Measurements from ENCODE around the gene MEGF11. TPM values are rescaled to one million over a fixed set of nuclear protein-coding genes. Genes with fewer than 3 reads are reported as not detected.

The MEGF11 gene
- 1 to 10 TPM; 6.2 to 7.8 TPM for total RNA-seq
- polyA plus RNA-seq (ENCODE audit: insufficient read length in 2 of 2), result 10 to 100 TPM; 20.3 TPM
- long read RNA-seq, donor 1, full-length matches to known transcripts, result 1 of 1 reads
- long read RNA-seq, donor 1, partial matches to known transcripts, result 0 of 1 reads
- long read RNA-seq, donor 1, other reads (novel, unspliced or antisense), result 0 of 1 reads
- long read RNA-seq, donor 2, result 0 reads
- long read RNA-seq, donor 3, result 0 reads
- long read RNA-seq, donor 4, result 0 reads

DNA sequence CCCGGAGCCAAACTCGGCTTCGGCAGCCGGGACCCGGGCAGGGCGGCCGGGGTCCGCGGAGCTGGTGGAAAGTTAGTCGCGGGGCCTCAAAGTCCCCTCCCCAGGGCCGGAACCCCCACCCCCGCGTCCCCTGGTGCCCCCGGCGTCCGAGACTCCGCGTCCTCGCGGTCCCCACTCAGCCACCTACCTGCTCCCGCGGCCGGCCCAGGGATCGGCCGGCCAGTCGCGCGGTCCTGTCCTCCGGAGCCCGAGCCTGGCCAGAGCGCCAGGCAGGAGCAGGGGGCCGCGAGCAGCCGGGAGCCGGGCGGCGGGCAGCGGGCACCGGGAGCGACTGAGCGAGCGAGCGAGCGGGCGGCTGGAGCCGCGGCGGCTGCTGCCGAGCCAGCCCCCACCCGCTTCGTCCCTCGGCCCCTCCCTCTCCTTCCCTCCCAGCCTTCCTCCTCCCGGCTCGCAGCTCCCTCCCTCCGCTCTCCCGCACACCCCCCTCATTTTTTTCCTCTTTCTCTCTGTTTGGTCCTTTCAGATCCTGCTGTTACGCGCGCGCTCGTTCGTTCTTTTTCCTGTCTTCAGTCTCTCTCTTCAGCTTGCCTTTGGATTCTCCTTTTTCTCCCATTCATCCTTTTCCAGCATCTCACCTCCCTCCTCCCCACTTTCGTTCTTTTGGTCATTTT, at the start of gene MEGF11:
MEGF11 (minus strand) TSS at position 333 of the 671 bp plus-strand sequence. CDS start 125,347 bp downstream, outside the sequence.
- Histone ChIP-seq H3K27ac (ENCODE audit: low read depth, low read length) (no peak within 1 kb of the TSS), H3K9me3 (ENCODE audit: control insufficient read depth, insufficient read depth, low read length) (no peaks in the 10 kb centered on the region), H3K27me3 (ENCODE audit: control insufficient read depth, insufficient read depth, low read length) (peaks cover 55% of the 10 kb centered on the region), H3K4me1 (ENCODE audit: control insufficient read depth, insufficient read depth, low read length) (peaks cover 35% of the 10 kb centered on the region), H3K4me3 (ENCODE audit: low read depth, low read length) (peak within 1 kb of the TSS; percentile 52), H3K36me3 (ENCODE audit: control insufficient read depth, insufficient read depth, low read length) (no peaks in the 10 kb centered on the region)
- whole genome bisulfite sequencing (ENCODE audit: insufficient coverage), result under 1% methylated on average over 64 of the region's 64 CpGs
- DNase-seq (ENCODE audit: low read depth in 4 of 6, low spot score in 6 of 6), result peak in 3 of 6 donors; percentile 31 to 86 (median 84)

DNA sequence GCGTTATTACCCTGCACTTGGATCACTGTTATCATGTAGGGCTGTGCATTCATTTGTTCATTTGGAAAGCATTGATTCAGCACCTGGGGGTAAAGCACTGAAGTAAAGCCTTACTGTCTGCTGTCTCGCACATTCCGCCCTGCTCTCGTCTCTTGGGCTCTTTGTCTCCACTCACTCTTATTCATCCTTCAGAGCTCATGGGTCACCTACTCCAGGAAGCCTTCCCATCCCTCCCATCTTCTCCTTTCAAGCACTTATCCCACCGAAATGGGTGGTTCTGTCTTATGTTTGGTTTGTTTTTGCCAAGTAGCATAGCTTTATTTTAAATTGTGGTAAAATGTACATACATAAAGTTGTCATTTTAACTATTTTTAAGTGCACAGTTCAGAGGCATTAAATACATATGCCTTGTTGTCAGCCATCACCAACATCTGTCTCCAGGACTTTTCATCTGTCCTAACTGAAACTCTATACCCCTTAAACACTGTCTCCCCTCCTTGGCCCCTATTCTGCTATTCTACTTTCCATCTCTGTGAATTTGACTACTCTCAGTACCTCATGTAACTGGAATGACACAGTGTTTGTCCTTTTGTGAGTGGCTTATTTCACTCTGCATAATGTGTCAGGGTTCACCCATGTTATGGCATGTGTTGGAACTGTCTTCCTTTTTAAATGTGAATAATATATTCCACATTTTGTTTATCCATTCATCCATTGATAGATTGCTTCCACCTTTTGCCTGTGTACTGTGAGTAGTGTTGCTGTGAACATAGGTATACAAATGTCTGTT, 49.1 kb upstream of the MEGF11 start:
- H3K27me3 ChIP-seq (ENCODE audit: control insufficient read depth, insufficient read depth, low read length), result no peaks in the 10 kb centered on the region
- 100% methylated on average over 1 of the region's 5 CpGs for WGBS (ENCODE audit: insufficient coverage)
- no peak overlapping the region for H3K4me3 ChIP-seq (ENCODE audit: low read depth, low read length)
- no peak overlapping the region for H3K27ac ChIP-seq (ENCODE audit: low read depth, low read length)
- no peaks in the 10 kb centered on the region for H3K9me3 ChIP-seq (ENCODE audit: control insufficient read depth, insufficient read depth, low read length)
- H3K4me1 ChIP-seq (ENCODE audit: control insufficient read depth, insufficient read depth, low read length), result peaks cover 4% of the 10 kb centered on the region
- no peak for DNase-seq (ENCODE audit: low read depth in 4 of 6, low spot score in 6 of 6)
- peaks cover 15% of the 10 kb centered on the region for H3K36me3 ChIP-seq (ENCODE audit: control insufficient read depth, insufficient read depth, low read length)

DNA sequence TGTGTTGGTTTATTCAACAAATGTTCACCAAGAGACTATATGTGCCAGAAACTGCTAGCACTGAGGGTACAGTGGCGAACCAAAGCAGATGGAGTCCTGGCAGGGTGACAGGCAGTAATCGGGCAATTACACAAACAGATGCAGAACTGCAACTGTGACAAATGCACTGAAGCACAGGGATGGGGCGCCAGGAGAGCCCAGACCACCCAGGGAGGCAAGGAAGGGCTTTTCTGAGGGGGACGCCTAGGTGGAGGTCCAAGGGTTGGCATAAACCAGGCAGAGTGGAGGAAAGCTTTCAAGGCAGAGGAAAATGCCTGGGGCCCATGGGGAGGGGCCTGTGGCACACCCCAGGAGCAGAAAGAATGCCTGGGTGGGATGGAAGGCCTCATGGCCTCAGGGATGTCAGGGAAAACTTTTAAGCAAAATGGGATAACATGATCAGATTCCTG, 45.3 kb upstream of the MEGF11 start:
- peak in 3 of 6 donors; percentile 26 to 89 (median 87) for DNase-seq (ENCODE audit: low read depth in 4 of 6, low spot score in 6 of 6)
- no peaks in the 10 kb centered on the region for H3K9me3 ChIP-seq (ENCODE audit: control insufficient read depth, insufficient read depth, low read length)
- H3K36me3 ChIP-seq (ENCODE audit: control insufficient read depth, insufficient read depth, low read length), result peaks cover 8% of the 10 kb centered on the region
- no peaks in the 10 kb centered on the region for H3K27me3 ChIP-seq (ENCODE audit: control insufficient read depth, insufficient read depth, low read length)
- 26% methylated on average over 4 of the region's 4 CpGs for WGBS (ENCODE audit: insufficient coverage)
- H3K27ac ChIP-seq (ENCODE audit: low read depth, low read length), result no peak overlapping the region
- peaks cover 12% of the 10 kb centered on the region for H3K4me1 ChIP-seq (ENCODE audit: control insufficient read depth, insufficient read depth, low read length)
- H3K4me3 ChIP-seq (ENCODE audit: low read depth, low read length), result no peak overlapping the region

DNA sequence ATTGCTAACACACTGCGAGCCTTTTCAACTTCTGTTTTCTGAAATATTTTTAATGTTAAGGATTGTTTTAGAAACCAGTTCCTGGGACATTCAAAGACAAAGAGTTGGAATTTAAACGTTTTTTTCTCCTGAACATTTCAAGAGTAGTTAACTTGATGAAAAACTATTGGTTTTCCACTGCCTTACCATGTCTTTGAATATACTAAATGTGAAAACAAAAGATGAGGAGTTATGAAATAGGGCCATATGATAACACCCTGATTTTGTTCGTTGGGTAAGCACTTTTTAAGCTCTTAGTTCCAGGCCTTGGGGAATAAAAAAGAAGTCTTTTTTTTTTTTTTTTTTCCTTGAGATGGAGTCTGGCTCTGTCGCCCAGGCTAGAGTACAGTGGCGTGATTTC, 42.6 kb upstream of the MEGF11 start:
- Histone ChIP-seq H3K9me3 (ENCODE audit: control insufficient read depth, insufficient read depth, low read length) (no peaks in the 10 kb centered on the region), H3K27ac (ENCODE audit: low read depth, low read length) (no peak overlapping the region)
- WGBS (ENCODE audit: insufficient coverage), result no CpG with 5 or more reads among the region's 5 CpGs

DNA sequence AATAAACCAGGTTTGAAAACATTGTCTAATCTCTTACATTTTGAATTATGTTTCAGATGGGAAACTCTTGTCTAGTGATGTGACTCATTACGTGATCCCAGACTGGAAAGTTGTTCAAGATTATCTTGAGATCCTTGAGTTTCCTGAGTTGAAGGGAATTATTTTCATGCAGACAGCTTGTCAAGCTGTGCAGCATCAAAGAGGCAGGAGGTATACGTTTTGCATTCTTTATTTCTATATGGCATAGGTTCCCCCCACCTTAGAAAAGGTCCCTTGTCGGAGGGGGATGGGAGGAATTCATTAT, 41.3 kb upstream of the MEGF11 start:
- WGBS (ENCODE audit: insufficient coverage), result 50% methylated on average over 1 of the region's 3 CpGs
- no peak for DNase-seq (ENCODE audit: low read depth in 4 of 6, low spot score in 6 of 6)
- Histone ChIP-seq H3K36me3 (ENCODE audit: control insufficient read depth, insufficient read depth, low read length) (peaks cover 5% of the 10 kb centered on the region), H3K27me3 (ENCODE audit: control insufficient read depth, insufficient read depth, low read length) (no peaks in the 10 kb centered on the region), H3K4me3 (ENCODE audit: low read depth, low read length) (peak overlapping the region; percentile 62), H3K4me1 (ENCODE audit: control insufficient read depth, insufficient read depth, low read length) (peaks cover 25% of the 10 kb centered on the region), H3K27ac (ENCODE audit: low read depth, low read length) (no peak overlapping the region), H3K9me3 (ENCODE audit: control insufficient read depth, insufficient read depth, low read length) (no peaks in the 10 kb centered on the region)

More for the DNA sequence above, 42.6 kb upstream of the MEGF11 start:
- no peak for DNase-seq (ENCODE audit: low read depth in 4 of 6, low spot score in 6 of 6)
- Histone ChIP-seq H3K4me1 (ENCODE audit: control insufficient read depth, insufficient read depth, low read length) (peaks cover 25% of the 10 kb centered on the region), H3K36me3 (ENCODE audit: control insufficient read depth, insufficient read depth, low read length) (peaks cover 5% of the 10 kb centered on the region), H3K27me3 (ENCODE audit: control insufficient read depth, insufficient read depth, low read length) (no peaks in the 10 kb centered on the region), H3K4me3 (ENCODE audit: low read depth, low read length) (no peak overlapping the region)

DNA sequence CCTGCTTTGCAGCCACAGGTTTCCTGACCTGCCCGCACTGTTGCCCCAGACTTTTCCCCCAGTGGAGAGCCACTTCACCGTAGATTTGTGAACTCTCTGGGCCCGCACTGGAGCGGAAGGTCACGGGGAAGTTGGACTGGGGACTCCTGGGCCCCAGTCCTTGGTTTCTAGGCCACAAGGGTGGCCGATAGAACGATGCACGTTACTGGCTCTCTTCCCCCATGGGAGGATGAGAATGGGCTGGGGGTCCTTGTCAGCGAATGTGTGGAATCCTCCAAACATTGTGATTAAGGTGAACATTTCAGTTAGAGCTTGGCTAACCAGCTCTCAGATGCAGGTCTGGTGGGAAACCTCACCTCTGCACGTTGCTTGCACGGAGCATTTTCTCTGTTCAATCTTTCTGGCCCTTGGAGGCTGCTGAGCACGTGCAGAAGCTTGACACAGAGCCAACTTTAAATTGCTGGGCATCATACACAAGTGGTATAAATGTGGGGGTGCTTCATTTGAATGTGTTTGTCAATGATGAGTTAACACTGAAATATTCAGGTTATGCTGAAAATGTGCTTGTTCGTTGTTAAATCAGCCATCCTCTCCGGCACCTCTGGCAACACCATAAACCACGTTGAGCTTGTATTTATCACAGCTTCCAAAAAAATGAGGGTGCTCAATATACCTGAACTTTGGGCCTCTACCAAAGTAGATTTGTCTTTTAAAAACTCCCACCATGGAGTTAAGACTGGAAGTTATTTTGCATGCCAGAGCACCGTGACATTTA, 40.8 kb upstream of the MEGF11 start:
- peak in 2 of 6 donors; percentile 68 to 76 for DNase-seq (ENCODE audit: low read depth in 4 of 6, low spot score in 6 of 6)
- H3K4me3 ChIP-seq (ENCODE audit: low read depth, low read length), result peak overlapping the region; percentile 62
- no peaks in the 10 kb centered on the region for H3K27me3 ChIP-seq (ENCODE audit: control insufficient read depth, insufficient read depth, low read length)
- H3K36me3 ChIP-seq (ENCODE audit: control insufficient read depth, insufficient read depth, low read length), result peaks cover 5% of the 10 kb centered on the region
- 0% methylated on average over 12 of the region's 16 CpGs for WGBS (ENCODE audit: insufficient coverage)
- peak overlapping the region; percentile 91 for H3K27ac ChIP-seq (ENCODE audit: low read depth, low read length)
- H3K4me1 ChIP-seq (ENCODE audit: control insufficient read depth, insufficient read depth, low read length), result peaks cover 25% of the 10 kb centered on the region
- H3K9me3 ChIP-seq (ENCODE audit: control insufficient read depth, insufficient read depth, low read length), result no peaks in the 10 kb centered on the region

DNA sequence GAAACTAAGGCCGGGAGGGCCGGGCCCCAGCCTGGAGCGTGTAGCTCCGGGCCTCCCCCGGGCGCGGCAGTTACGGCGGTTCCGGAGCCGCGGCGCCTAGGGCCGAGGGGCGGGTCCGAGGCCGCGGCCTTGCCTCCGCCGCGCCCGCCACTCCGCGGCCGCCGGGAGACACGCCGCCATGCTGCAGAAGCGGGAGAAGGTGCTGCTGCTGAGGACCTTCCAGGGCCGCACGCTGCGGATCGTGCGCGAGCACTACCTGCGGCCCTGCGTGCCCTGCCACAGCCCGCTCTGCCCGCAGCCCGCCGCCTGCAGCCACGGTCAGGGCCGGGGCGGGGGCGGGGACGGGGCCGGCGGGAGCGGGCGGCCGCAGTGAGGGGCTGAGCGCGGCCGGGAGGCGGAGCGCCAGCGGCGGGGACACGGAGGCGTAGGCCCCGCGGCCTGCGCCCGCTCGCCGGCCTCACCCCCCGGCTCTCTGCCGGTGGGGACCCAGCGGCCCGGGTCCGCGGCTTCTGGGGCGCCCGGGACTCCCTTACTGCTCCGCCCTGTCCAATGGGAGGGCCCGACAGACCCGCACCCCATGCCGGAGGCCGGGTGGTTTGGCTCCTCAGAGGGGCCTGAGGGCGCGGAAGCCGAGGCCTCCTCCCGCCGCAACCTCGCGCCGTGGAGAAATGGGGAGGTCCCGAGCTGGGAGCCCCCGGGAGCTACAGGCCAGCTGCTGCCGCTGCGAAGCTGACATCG, 40.0 kb upstream of the MEGF11 start, which contains the start of gene DIS3L:
DIS3L (plus strand) TSS at position 150 of the 738 bp plus-strand sequence; CDS start at position 179, 29 bp downstream.
- H3K9me3 ChIP-seq (ENCODE audit: control insufficient read depth, insufficient read depth, low read length), result no peaks in the 10 kb centered on the region
- H3K27me3 ChIP-seq (ENCODE audit: control insufficient read depth, insufficient read depth, low read length), result no peaks in the 10 kb centered on the region
- DNase-seq (ENCODE audit: low read depth in 4 of 6, low spot score in 6 of 6), result peak in 2 of 6 donors; percentile 78 to 79
- WGBS (ENCODE audit: insufficient coverage), result under 1% methylated on average over 92 of the region's 92 CpGs
- H3K4me3 ChIP-seq (ENCODE audit: low read depth, low read length), result peak within 1 kb of the TSS; percentile 64
- peak within 1 kb of the TSS; percentile 91 for H3K27ac ChIP-seq (ENCODE audit: low read depth, low read length)
- H3K36me3 ChIP-seq (ENCODE audit: control insufficient read depth, insufficient read depth, low read length), result no peaks in the 10 kb centered on the region
- H3K4me1 ChIP-seq (ENCODE audit: control insufficient read depth, insufficient read depth, low read length), result peaks cover 21% of the 10 kb centered on the region

DNA sequence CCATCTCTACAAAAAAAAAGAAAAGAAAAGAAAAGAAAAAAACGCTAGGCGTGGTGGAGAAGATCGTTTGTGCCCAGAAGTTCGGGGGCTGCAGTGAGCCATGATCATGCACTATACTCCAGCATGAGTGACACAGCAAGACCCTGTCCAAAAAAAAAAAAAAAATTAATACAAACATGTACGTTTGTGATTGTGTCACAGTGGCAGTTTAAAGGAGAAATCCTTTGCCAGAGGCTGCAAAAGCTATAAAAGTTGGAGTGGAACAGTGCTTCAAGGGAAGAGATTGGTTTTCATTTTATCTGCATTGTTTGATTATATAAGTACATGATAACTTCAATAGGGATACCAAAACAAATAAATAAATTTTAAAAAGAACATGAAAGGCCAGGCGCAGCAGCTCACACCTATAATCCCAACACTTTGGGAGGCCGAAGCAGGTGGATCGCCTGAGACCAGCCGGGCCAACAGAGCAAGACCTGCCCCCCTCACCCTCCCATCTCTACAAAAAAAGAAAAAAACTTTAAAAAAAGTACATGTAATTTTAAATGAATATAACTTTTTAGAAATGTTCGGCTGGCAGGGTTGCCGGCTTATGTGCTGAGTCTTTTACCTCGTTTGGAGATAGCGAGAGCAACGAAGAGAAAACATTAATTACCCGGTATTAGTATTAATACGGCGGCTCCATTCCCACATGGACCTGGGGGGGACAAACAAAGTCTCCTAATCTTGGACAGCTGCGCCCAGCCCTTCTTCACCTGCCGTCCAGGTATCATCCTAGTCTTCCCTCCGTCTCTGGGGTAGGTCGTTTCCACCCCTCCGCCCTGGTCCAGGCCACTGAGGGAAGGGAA, 39.2 kb upstream of the MEGF11 start:
- H3K27ac ChIP-seq (ENCODE audit: low read depth, low read length), result peak overlapping the region; percentile 82
- H3K27me3 ChIP-seq (ENCODE audit: control insufficient read depth, insufficient read depth, low read length), result no peaks in the 10 kb centered on the region
- WGBS (ENCODE audit: insufficient coverage), result 0% methylated on average over 6 of the region's 22 CpGs
- H3K36me3 ChIP-seq (ENCODE audit: control insufficient read depth, insufficient read depth, low read length), result no peaks in the 10 kb centered on the region
- DNase-seq (ENCODE audit: low read depth in 4 of 6, low spot score in 6 of 6), result no peak
- H3K4me1 ChIP-seq (ENCODE audit: control insufficient read depth, insufficient read depth, low read length), result peaks cover 21% of the 10 kb centered on the region
- peak overlapping the region; percentile 64 for H3K4me3 ChIP-seq (ENCODE audit: low read depth, low read length)
- H3K9me3 ChIP-seq (ENCODE audit: control insufficient read depth, insufficient read depth, low read length), result no peaks in the 10 kb centered on the region
